GM21786 (cell line): Measurements from ENCODE around the gene TCEANC2.
"Not testable (repeated sequence)": the region's sequence is repeated elsewhere in the genome, so short reads cannot be mapped to it uniquely, and the experiment has no call there.

Source experiments
- ATAC-seq: cut with Tn5 transposase; IDR thresholded peaks from one replicate; pipeline ENCODE4 v1.9.1; 2021; ENCODE audit not compliant: unreplicated experiment

The TCEANC2 gene

DNA sequence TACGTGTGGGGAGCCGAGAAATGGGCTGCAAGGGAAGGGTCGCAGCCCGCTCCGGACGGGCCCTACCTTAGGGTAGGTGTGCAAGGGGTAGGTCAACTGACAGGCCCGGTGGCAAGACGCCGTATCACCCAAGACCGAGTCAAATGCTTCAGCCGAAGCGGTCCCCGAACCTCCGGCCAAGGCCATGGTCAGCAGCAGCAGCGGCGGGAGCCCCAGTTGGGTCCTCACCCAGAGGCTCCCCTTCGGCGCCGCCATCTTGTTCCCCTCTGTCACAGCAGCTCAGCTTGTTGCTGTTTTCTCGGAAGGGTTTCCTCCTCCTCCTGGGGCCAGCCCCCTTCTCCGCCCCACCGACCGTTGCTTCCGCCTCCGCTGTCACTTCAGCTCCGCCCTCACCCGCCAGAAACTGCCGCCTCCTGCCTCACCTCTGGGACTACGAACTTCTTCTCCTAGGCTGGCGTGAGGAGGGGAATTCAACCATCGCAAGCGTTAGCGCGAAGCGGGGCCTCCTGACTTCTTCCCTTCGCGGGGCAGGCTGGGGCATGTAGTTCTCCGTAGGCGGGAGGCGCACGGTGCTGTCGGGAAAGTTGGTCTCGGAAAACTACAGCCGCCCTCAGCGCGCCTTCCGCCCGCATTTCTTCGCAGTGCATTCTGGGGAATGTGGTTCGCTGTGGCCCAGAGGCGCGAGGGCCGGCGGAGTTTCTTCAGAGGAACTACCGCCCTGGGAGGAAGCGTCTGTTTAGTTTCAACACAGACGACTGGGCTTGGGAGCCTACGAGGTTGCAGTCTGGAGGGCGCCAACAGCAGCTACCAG, at the start of gene TCEANC2, which contains the start of gene TMEM59:
Gene TCEANC2 (plus strand): TSS at position 675 of the 811 bp plus-strand sequence. CDS start 815 bp downstream, outside the sequence.
Gene TMEM59 (minus strand): TSS at position 271 of the 811 bp plus-strand sequence. CDS start 16 bp downstream, at position 255.
- peak; percentile 92 for ATAC-seq

DNA sequence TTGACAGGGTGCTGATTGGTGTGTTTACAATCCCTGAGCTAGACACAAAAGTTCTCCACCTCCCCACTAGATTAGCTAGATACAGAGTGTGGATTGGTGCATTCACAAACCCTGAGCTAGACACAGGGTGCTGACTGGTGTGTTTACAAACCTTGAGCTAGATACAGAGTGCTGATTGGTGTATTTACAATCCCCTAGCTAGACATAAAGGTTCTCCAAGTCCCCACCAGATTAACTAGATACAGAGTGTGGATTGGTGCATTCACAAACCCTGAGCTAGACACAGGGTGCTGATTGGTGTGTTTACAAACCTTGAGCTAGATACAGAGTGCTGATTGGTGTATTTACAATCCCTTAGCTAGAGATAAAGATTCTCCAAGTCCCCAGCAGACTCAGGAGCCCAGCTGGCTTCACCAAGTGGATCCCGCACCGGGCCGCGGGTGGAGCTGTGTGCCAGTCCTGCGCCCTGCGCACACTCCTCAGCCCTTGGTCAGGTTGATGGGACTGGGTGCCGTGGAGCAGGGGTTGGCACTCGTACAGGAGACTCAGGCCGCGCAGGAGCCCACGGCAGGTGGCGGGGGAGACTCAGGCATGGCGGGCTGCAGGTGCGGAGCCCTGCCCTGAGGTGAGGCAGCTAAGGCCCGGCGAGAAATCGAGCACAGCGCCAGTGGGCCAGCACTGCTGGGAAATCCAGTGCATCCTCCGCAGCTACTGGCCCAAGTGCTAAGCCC, 49.5 kb upstream of the TCEANC2 start:
- ATAC-seq, result not testable (repeated sequence)

DNA sequence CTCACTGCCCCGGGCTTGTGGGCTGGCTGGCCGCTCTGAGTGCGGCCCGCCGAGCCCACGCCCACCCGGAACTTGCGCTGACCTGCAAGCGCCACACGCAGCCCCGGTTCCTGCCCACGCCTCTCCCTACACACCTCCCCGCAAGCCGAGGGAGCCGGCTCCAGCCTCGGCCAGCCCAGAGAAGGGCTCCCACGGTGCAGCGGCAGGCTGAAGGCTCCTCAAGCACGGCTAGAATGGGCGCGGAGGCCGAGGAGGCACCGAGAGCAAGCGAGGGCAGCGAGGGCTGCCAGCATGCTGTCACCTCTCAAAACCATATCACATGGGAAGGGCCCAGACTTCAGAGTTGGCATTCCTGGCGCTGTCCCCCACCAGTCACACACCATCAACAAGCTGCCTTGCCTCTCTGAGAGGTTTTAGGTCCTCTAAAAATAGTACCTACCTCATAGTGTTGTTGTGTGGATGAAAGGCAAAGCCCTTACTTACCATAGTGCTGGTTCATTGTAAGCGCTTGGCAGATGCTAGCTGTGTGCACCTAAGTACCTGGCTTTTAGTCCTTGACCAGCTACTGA, 48.8 kb upstream of the TCEANC2 start:
- ATAC-seq, result no peak

DNA sequence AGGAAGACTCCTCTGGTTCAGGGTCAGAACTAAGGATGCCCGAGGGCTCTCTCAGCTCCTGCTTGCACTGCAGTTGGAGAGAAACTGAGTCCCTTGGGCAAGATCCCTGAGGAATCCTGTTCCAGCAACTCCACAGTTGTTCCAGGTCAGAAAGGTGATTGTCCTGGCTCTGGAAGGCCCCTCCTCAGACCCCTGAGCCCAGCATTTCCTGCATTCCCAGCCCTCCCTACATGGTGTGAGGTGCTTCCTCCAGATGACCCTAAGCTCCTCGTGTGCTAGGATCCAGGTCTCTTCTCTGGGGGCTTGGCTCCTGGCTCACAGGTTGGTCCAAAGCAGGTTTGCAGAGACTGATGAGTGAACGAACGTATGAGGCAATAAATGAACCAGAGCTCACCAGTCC, 46.9 kb upstream of the TCEANC2 start:
- ATAC-seq, result no peak

DNA sequence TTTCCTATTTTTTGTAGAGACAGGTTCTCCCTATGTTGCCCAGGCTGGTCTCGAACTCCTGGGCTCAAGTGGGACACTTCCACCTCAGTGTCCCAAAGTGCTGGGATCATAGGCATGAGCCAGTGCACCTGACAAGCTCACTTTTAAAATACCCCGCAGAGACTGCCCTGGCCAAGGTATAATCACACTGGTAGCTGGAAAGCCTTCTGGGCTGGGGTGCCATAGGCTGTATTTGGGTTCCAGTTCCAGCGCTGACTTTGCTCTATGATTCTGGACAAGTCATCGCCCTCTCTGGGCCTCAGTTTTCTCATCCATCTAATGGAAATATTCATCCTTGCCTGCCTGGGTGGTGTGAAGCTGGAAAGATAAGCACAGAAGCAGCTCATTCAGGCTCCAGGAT, 45.8 kb upstream of the TCEANC2 start:
- no peak for ATAC-seq

DNA sequence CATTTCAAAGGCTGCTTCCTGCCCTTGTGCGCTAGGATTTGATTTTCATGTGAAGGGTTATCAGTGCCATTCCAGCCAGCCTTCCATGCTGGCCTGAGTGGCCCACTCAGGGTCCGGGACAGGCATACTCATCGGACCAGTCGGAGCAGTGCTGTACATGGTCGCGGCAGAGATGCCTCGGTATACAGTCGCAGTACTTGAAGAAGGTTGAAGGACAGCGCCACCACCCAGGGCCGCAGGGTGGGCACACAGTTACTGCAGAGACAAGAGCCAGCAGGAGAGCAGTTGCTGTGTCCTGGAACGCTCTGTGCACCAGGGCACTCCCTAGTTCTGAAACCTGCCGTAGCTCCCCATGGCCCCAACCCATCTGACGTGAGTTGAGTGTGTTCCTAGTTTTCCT, 44.5 kb upstream of the TCEANC2 start:
- no peak for ATAC-seq

DNA sequence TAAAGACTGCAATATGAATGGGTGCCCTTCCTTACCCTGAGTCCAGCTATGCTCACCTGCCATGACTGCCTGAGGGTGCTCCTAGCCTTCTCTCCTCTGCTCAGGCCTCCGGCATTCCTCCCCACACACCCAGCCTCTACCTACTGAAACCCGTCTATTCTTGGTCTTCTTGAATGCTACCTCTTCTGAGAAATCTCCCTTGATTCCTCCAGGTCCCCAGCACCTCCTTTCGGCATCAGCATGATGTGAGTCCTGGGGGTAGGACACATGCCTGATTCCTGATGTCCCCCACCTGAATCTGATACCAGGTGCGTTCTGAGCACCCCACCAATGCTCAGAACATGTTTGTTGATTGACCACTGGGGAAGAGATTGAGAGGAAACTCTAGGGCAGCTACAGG, 44.0 kb upstream of the TCEANC2 start:
- ATAC-seq, result no peak

DNA sequence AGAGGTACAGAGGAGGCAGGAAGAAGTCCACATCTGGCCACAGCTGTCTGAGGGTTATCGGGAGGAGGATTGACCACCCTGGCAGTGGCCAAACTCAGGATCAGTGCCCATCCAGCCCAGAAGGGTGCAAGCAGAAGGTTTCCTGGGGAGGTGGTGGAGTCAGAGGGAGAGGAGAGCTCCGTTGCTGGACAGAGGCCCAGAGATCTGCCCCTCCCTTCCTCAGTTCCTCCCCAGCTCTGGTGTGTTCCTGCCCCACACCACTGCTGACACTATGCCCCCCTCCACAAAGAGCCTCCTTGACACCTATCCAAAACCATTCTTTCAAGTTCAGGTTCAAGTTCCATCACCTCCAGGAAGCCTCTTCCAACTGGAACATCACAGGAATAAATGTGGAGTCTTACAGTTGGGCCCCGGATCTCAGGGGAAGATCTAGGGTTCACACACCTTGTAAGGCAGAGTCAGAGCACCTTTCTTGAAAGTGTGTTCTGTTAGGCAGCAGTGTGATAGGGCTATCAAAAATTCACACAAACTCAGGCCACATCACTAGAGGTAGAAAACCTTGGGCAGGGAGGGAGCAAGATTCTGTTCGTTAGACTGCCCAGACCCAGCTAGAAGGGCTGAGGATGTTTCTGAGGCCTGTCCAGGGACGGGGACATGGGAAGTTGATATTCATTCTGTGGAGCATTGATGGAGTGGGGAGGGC, 42.8 kb upstream of the TCEANC2 start:
- no peak for ATAC-seq

DNA sequence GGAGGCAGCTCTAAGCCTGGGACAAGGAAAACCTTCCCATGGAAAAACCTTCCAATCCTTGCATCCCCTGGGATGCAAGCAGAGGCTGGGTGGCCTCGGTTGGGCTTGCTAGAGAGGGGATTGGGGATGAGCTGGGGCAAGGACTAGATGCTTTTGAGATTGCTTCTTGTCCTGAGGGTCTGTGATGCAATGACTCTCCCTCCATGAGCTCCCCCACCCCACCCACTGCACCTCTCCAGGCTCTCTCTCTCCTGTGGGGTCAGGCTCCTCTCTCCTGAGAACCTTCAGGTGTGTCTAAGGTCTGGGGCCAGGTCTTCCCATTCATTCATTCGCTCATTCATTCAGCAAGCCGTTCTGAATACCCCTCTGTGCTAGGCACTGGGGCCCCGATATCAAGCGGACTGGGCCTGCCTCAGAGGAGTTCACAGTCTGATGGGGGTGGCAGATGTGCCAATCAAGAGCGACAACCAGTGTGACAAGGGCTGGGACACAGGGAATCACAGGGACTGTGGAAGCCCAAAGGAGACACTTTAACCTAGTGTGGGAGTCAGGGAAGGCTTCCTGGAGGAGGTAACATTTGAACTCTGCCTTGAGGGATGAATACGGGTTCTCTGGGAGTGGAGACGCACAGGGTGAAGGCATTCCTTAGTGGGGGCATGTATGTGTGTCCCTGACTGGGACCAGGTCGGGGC, 41.9 kb upstream of the TCEANC2 start:
- no peak for ATAC-seq

DNA sequence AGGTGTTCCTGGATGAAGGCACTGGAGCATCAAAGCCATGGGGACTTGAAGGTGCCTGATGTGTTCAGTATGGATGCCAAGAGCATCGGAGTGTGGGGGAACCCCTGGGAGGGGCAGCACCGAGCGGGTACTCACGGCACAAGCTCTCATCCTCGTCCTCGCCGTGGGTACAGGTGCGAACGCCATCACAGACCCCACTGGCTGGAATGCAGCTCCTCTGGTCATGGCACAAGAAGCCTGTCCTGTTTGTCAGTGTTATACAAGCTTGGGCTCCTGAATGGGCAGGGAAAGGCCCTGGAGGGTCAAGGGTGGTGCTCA, 41.4 kb upstream of the TCEANC2 start:
- ATAC-seq, result no peak

DNA sequence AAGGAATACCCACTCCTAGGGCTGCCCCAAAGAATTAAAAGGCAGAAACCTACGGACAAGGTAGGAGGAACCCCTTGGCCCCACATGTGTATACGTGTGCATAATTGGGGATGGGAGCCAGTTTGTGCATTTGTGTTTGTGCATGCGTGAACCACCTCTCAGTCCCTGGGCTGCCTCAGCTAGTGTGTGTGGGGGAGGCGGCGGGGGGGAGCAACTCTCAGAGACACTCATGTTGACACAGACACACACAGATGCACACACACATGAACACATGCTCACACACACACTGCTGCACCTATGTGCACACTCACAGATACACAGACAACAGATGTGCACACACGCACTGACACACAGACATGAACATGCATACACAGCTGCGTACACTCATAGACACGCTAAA, 40.5 kb upstream of the TCEANC2 start:
- no peak for ATAC-seq

DNA sequence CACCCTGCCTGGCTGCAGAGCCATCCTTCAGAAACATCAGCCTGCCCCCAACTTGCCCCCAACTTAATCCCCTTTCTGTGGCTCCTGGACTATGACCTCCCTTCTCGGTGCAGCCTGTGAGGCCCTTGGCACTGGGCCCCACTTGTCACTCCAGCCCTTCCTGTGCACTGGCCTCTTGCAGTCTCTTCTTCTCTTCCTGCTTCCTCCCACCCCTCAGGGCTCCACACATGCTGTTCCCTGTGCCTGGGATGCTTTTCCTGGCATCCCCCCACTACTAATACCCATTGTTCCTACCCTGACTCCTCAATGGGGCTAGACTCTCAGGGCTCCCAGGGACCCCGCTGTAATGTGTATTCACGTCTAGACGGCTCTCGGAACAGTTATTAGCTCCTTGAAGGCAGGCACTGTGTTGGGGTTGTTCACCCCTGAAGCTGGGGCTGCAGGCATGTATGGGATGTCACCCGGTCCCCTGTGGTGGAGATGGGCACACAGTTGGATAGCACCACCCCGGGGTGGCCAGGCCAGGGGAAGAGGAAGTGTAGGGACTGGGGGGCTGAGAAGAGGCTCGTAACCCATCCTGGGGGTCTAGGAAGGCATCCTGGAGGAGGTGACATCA, 39.9 kb upstream of the TCEANC2 start:
- ATAC-seq, result no peak

DNA sequence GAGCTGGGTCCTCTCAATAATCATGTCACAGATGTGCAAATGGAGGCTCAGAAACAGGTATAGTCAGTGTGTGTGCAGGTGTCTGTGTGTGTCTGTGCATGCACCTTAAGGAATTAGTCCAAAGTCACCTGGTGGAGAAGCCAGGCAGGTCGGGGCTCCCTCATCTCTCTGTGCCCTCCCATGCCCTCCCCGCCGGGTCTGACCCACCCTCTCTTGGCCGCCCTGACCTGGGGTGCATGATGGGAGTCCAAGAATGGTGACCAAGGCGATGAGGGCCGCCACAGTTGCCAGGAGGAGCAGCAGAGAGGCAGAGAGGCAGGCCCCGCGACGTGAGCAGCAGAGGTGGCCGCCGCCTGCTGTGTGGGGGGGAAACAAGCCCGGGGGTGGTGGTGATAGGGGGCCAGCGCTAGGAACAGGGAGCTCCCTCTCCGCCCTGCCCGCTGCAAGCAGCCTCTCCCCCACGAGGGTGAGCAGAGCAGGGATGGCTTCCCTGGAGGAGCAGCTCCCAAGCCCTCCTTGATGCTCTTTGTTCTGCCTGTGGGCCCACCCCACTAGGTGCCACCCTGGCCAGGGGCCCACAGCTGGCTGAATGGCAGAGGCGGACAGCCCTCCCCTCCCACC, 39.3 kb upstream of the TCEANC2 start:
- no peak for ATAC-seq

DNA sequence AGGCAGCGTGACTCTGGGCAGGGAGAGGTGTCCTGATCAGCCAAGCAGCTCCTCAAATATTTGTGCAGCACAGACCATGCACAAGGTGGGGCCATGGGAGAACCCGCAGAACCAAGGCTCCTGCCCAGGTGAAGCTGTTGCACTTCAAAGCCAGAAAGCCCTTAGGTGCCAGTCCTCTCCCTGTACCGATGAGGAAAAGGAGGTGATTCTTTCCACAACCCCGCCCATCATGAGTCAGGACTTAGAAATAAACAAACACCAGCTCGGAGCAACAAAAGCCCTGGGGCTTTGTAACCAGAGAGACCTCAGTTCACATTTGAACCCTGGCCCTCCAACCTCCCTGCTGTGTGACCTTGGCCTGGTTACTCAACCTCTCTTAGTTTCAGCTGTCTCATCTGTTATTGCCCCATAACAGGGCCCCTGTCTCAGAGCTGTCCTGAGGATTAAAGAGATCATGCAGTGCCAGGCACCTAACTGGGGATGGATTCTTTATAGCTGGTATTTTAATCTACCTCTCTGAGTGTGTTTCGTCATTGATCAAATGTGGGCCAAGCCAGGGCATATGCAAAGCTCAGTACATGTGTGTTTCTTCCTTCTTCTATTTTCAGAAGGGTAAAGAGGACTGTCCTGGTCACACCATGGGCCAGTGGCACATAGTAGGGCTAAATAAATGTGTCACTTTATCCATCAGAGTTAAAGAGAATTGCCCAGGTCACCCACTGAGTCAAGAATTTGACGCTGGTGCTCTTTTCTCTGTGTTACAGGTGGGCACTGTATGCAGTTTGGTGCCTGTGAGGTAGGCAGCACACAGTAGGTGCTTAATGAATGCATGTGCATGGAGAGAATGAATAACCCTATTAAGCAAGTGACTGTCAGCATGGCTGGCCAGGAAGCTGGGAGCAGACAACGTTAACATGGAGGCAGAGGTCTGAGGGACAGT, 36.8 kb upstream of the TCEANC2 start:
- ATAC-seq, result no peak

DNA sequence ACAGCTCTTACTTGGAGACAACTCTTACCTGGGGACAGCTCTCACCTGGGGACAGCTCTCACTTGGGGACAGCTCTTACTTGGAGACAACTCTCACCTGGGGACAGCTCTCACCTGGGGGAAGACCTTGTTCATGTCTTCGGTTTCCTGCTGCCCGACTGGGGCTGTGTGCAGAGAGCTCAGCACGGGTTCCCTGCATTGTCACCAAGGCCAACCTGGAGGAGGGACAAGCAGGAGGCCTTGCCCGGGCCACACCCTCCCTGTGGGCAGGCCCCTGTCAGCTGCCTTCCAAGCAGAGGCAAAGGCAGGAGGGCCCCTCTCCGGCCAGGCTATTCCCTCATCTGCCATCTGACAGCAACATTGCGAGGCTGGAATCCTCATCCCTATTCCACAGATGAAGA, 35.4 kb upstream of the TCEANC2 start, which contains the start of gene LDLRAD1:
Gene LDLRAD1 (minus strand): TSS at position 208 of the 400 bp plus-strand sequence. CDS start 74 bp downstream, at position 134.
- no peak for ATAC-seq

DNA sequence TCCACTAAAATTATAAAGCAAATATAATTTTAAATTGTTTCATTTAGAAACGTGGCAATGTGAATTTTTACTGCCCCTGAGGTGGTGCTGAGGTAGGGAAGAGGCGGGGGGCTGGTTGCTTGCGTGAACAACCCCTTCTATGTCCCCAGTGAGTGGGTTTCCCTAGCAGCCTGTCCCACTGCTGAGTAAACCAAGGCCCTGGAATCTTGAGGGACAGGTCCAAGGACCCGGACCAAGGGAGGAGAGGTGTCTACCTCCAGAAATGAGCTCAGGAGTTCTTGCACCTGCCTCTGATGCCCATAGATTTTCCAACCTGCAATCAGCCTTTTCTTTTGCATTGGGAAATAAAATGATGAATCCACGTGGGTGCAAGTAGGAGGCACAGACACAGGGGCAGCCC, 34.8 kb upstream of the TCEANC2 start:
- no peak for ATAC-seq

DNA sequence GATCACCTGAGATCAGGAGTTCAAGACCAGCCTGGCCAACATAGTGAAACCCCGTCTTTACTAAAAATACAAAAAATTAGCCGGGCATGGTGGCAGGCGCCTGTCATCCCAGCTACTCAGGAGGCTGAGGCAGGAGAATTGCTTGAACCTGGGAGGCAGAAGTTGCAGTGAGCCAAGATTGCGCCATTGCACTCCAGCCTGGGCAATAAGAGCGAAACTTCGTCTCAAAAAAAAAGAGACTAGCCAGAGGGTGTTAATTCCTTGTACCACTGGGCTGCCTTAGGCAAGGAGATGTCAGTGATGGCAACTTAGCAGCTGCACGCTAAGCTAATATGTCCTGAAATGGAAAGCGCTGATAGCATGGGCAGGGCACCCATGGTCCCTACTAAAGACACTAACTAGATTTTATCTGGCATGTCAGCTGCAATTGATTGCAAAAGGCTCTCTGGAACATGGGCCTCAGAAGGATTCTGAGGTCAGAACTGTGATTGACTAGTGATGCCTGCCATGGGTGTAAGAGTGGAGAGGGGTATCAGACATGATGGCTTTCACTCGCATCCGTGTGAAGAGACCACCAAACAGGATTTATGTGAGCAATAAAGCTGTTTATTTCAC, 33.7 kb upstream of the TCEANC2 start:
- ATAC-seq, result not testable (repeated sequence)

DNA sequence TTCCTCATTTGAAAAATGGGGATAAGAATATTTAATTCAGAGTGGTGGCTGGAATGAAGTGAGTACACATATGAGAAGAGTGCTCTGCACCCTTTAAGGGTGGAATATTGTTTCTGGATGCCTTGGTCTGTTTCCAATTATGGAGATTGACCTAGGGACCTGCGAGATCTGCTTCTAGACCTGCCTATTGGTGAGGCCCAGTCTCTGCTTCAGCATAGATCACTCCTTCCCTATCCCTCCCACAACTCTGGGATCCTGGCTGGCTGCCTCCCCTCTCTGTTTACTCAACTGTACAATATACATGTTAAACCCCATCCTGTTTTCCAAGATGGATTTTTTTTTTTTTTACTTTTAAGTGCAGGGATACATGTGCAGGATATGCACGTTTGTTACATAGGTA, 29.1 kb upstream of the TCEANC2 start:
- ATAC-seq, result no peak
